Thoracic aorta (tissue), 2 donors: ENCODE results near the gene WDR82. TPM values are rescaled to one million over a fixed set of nuclear protein-coding genes. Genes with fewer than 3 reads are reported as not detected.

Experiments
- ATAC-seq: fragments of 150-250 bp; one replicate; pipeline ENCODE4 v1.8.0; 2017; ENCODE audit warnings: low read depth; ENCODE audit not compliant: insufficient number of reproducible peaks, low FRiP score
- DNase-seq: peaks from one replicate; pipeline ENCODE4 v3.0.0-alpha.2; 2020; ENCODE audit warnings: low spot score
- H3K27ac ChIP-seq, 2 donors: fragments of 200-600 bp; sonication (generic); 1 replicate in 1 of 2; 2 replicates in 1 of 2; pipeline ENCODE4 v1.5.1; 2016; ENCODE audit warnings: mild to moderate bottlenecking in 2 of 2, moderate library complexity in 2 of 2
- H3K27me3 ChIP-seq: fragments of 200-600 bp; sonication (generic); replicated peaks from 2 replicates; pipeline ENCODE4 v1.6.0; 2016; ENCODE audit warnings: mild to moderate bottlenecking; ENCODE audit not compliant: insufficient read depth
- H3K36me3 ChIP-seq: fragments of 200-600 bp; sonication (generic); one replicate; pipeline ENCODE4 v1.5.1; 2016
- H3K4me1 ChIP-seq, 2 donors: fragments of 200-600 bp; sonication (generic); 1 replicate in 1 of 2; 2 replicates in 1 of 2; pipeline versions ENCODE4 v1.5.1 to v1.6.0; 2016; ENCODE audit warnings: low read depth in 2 of 2, mild to moderate bottlenecking in 1 of 2; ENCODE audit not compliant: control insufficient read depth in 1 of 2
- H3K4me3 ChIP-seq: fragments of 200-600 bp; sonication (generic); 2 replicates; pipeline ENCODE4 v1.5.1; 2016; ENCODE audit warnings: mild to moderate bottlenecking
- H3K9me3 ChIP-seq: fragments of 200-600 bp; sonication (generic); 2 replicates; pipeline ENCODE4 v1.5.1; 2016
- CTCF ChIP-seq: fragments of 200-600 bp; sonication (generic); IDR thresholded peaks from one replicate; pipeline ENCODE4 v1.5.1; 2019; ENCODE audit warnings: antibody characterized with exemption
- total RNA-seq, 2 donors: library from RNA; depleted of rRNA; stranded (reverse); fragments of >200 nt; gene quantifications; one replicate each; pipeline versions ENCODE4 v1.1.0 to v1.2.3, GENCODE V29; 2016

WDR82 gene
- total RNA-seq, 2 donors from 2014 or later = 44.5 to 66.2 TPM

GRCh38 chr3:52313188-52313773 is 34.8 kb upstream of the WDR82 start:
- Histone ChIP-seq H3K27ac (no peak overlapping the region), H3K9me3 (no peaks in the 10 kb centered on the region), H3K36me3 (no peaks in the 10 kb centered on the region), H3K27me3 (no peaks in the 10 kb centered on the region), H3K4me3 (no peak overlapping the region), H3K4me1 (peaks cover 3 to 16% of the 10 kb centered on the region in 2 donors)
- no peak for ATAC-seq
- no peak for TF ChIP-seq CTCF
- no peak for DNase-seq

- no peak for ATAC-seq
Observed at GRCh38 chr3:52311576-52312119, 33.2 kb upstream of the WDR82 start.

GRCh38 chr3:52310861-52311575 is 32.6 kb upstream of the WDR82 start:
- no peaks in the 10 kb centered on the region for H3K36me3 ChIP-seq
- no peak overlapping the region for H3K27ac ChIP-seq
- ATAC-seq = no peak
- no peaks in the 10 kb centered on the region for H3K27me3 ChIP-seq
- no peak for TF ChIP-seq CTCF
- no peak overlapping the region for H3K4me3 ChIP-seq
- no peak for DNase-seq
- peaks cover 0 to 5% of the 10 kb centered on the region in 2 donors for H3K4me1 ChIP-seq
- no peaks in the 10 kb centered on the region for H3K9me3 ChIP-seq

More at GRCh38 chr3:52311576-52312119, 33.2 kb upstream of the WDR82 start:
- Histone ChIP-seq H3K36me3 (no peaks in the 10 kb centered on the region), H3K27ac (no peak overlapping the region), H3K4me3 (no peak overlapping the region), H3K9me3 (no peaks in the 10 kb centered on the region), H3K4me1 (peaks cover 0 to 5% of the 10 kb centered on the region in 2 donors), H3K27me3 (no peaks in the 10 kb centered on the region)
- TF ChIP-seq CTCF = no peak
- no peak for DNase-seq

- Histone ChIP-seq H3K4me1 (no peaks in the 10 kb centered on the region), H3K27ac (no peak overlapping the region), H3K36me3 (no peaks in the 10 kb centered on the region), H3K9me3 (no peaks in the 10 kb centered on the region), H3K4me3 (no peak overlapping the region), H3K27me3 (no peaks in the 10 kb centered on the region)
- TF ChIP-seq CTCF = no peak
- DNase-seq (no peak), ATAC-seq (no peak)
Observed at GRCh38 chr3:52308308-52308707, 29.9 kb upstream of the WDR82 start.

- Histone ChIP-seq H3K27ac (no peak overlapping the region), H3K4me3 (no peak overlapping the region), H3K9me3 (no peaks in the 10 kb centered on the region), H3K4me1 (no peaks in the 10 kb centered on the region), H3K36me3 (no peaks in the 10 kb centered on the region), H3K27me3 (no peaks in the 10 kb centered on the region)
- DNase-seq (no peak), ATAC-seq (no peak)
- TF ChIP-seq CTCF = no peak
Observed at GRCh38 chr3:52306978-52307377, 28.5 kb upstream of the WDR82 start.
